HL-60 (cell line): Measurements from ENCODE around the gene SNX6.

Source experiments
- GABPA ChIP-seq: IDR thresholded peaks from 2 replicates; pipeline ENCODE4 v1.6.1; 2012; ENCODE audit warnings: low read depth
- POLR2AphosphoS5 ChIP-seq: IDR thresholded peaks from 2 replicates; pipeline ENCODE4 v1.6.1; 2012; ENCODE audit warnings: low read depth
- SPI1 ChIP-seq: IDR thresholded peaks from 2 replicates; pipeline ENCODE4 v1.6.1; 2012; ENCODE audit warnings: low read depth, mild to moderate bottlenecking, borderline replicate concordance
- TF ChIP-seq, protein P1 (sequence below): IDR thresholded peaks from 2 replicates; pipeline ENCODE4 v1.6.1; 2012; ENCODE audit warnings: low read depth; ENCODE audit not compliant: insufficient replicate concordance
- TF ChIP-seq, protein P2 (sequence below): IDR thresholded peaks from one replicate; pipeline ENCODE4 v1.5.1; 2011; ENCODE audit warnings: low read length, control low read depth, inconsistent platforms; ENCODE audit not compliant: insufficient read depth

DNA sequence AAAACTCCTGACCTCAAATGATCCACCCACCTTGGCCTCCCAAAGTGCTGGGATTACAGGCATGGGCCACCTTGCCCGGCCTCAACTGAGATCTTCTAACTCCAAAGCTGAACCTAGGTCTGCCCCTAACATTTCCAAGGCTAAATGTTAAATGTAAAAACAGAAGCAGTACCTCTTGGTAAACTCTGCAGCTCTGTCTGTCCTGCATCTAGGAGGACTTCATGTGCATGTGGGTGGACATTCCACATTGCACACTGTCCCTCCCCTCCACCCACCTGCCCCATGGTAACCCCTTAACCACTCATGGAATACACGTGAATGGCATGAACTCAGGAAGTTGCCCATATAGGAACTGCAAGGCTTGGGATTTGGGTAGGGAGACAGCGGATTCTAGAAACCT lies 33.1 kb downstream of the SNX6 start:
- TF ChIP-seq, protein P1, sequence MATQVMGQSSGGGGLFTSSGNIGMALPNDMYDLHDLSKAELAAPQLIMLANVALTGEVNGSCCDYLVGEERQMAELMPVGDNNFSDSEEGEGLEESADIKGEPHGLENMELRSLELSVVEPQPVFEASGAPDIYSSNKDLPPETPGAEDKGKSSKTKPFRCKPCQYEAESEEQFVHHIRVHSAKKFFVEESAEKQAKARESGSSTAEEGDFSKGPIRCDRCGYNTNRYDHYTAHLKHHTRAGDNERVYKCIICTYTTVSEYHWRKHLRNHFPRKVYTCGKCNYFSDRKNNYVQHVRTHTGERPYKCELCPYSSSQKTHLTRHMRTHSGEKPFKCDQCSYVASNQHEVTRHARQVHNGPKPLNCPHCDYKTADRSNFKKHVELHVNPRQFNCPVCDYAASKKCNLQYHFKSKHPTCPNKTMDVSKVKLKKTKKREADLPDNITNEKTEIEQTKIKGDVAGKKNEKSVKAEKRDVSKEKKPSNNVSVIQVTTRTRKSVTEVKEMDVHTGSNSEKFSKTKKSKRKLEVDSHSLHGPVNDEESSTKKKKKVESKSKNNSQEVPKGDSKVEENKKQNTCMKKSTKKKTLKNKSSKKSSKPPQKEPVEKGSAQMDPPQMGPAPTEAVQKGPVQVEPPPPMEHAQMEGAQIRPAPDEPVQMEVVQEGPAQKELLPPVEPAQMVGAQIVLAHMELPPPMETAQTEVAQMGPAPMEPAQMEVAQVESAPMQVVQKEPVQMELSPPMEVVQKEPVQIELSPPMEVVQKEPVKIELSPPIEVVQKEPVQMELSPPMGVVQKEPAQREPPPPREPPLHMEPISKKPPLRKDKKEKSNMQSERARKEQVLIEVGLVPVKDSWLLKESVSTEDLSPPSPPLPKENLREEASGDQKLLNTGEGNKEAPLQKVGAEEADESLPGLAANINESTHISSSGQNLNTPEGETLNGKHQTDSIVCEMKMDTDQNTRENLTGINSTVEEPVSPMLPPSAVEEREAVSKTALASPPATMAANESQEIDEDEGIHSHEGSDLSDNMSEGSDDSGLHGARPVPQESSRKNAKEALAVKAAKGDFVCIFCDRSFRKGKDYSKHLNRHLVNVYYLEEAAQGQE, result no peak
- TF ChIP-seq, protein P2, sequence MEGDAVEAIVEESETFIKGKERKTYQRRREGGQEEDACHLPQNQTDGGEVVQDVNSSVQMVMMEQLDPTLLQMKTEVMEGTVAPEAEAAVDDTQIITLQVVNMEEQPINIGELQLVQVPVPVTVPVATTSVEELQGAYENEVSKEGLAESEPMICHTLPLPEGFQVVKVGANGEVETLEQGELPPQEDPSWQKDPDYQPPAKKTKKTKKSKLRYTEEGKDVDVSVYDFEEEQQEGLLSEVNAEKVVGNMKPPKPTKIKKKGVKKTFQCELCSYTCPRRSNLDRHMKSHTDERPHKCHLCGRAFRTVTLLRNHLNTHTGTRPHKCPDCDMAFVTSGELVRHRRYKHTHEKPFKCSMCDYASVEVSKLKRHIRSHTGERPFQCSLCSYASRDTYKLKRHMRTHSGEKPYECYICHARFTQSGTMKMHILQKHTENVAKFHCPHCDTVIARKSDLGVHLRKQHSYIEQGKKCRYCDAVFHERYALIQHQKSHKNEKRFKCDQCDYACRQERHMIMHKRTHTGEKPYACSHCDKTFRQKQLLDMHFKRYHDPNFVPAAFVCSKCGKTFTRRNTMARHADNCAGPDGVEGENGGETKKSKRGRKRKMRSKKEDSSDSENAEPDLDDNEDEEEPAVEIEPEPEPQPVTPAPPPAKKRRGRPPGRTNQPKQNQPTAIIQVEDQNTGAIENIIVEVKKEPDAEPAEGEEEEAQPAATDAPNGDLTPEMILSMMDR, result no peak
- TF ChIP-seq POLR2AphosphoS5, result no peak
- no peak for TF ChIP-seq SPI1
- no peak for TF ChIP-seq GABPA
